MCF 10A (cell line): Measurements from ENCODE around the gene FRMPD4. TPM values are rescaled to one million over a fixed set of nuclear protein-coding genes. Genes with fewer than 3 reads are reported as not detected.

Experiments
- BruUV-seq: library from RNA; stranded (reverse); fragments of 400-500 nt; replicated peaks from 2 replicates; lab custom pipeline; 2021; lab: Mats Ljungman, UMichigan
- CTCF ChIA-PET: fragments of 300-600 bp; sonication (Branson Sonifier 250); formaldehyde crosslinking; extraction: SDS; loops from one replicate; lab custom pipeline; 2021; ENCODE audit warnings: antibody characterized with exemption, inconsistent platforms; lab: Yijun Ruan, JAX
- POLR2A ChIA-PET: fragments of 300-600, 350-650 bp; sonication (Branson Sonifier 250); formaldehyde crosslinking; extraction: SDS; loops from one replicate; lab custom pipeline; 2020; ENCODE audit warnings: antibody characterized with exemption, inconsistent platforms; lab: Yijun Ruan, JAX
- DNase-seq: peaks from one replicate; pipeline ENCODE4 v3.0.0-alpha.2; 2018; ENCODE audit not compliant: unreplicated experiment
- H3K27ac Mint-ChIP-seq: one replicate; pipeline ENCODE4 v1.8.0; 2022; ENCODE audit warnings: mild to moderate bottlenecking, low read depth, mixed read lengths; ENCODE audit not compliant: unreplicated experiment
- H3K27me3 Mint-ChIP-seq: one replicate; pipeline ENCODE4 v1.8.0; 2022; ENCODE audit warnings: mixed read lengths; ENCODE audit not compliant: insufficient read depth, unreplicated experiment
- H3K36me3 Mint-ChIP-seq: one replicate; pipeline ENCODE4 v1.8.0; 2022; ENCODE audit warnings: mild to moderate bottlenecking, moderate library complexity, mixed read lengths; ENCODE audit not compliant: insufficient read depth, unreplicated experiment
- H3K4me1 Mint-ChIP-seq: one replicate; pipeline ENCODE4 v1.8.0; 2022; ENCODE audit warnings: mixed read lengths; ENCODE audit not compliant: insufficient read depth, unreplicated experiment
- H3K4me3 Mint-ChIP-seq: one replicate; pipeline ENCODE4 v1.8.0; 2022; ENCODE audit warnings: mild to moderate bottlenecking, moderate library complexity, mixed read lengths; ENCODE audit not compliant: unreplicated experiment
- H3K9me3 Mint-ChIP-seq: one replicate; pipeline ENCODE4 v1.8.0; 2022; ENCODE audit warnings: mixed read lengths; ENCODE audit not compliant: unreplicated experiment
- intact Hi-C: fragments of 100-400 bp; cut with micrococcal nuclease; formaldehyde crosslinking; loops from 2 replicates; pipeline ENCODE4 v1.14.1; 2022
- total RNA-seq: library from RNA; stranded (reverse); gene quantifications from 2 replicates; pipeline ENCODE4 v1.2.3, GENCODE V29; 2022
- TF ChIP-seq, protein P1 (sequence below): fragments of 200-600 bp; IDR thresholded peaks from one replicate; pipeline ENCODE4 v1.8.0; 2022; ENCODE audit warnings: antibody characterized with exemption, mild to moderate bottlenecking; ENCODE audit not compliant: unreplicated experiment

FRMPD4 gene
- total RNA-seq, 1 experiment from 2014 or later, result not detected

DNA sequence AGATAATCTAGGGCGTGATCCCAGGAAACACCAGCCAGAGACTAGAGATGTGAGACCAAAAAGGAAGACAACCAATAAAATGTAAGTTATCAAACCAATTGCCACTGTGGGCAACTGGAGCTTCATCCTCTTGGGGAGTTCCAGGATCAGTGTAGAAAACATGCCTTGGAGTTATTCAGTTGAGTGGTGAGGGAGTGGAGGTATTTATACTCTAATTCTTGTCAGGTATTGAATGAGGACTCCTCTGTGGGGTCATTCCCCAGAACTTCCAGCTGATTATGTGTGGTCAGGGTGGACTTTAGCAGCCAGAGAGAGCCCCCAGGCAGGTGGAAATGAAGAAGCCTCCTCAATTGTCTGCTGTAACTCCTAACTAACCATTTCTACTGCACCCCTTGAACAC is 509.0 kb downstream of the FRMPD4 start:
- H3K36me3 Mint-ChIP-seq, result peaks cover 4% of the 10 kb centered on the region
- H3K27ac Mint-ChIP-seq, result no peak overlapping the region
- POLR2A ChIA-PET, result no interaction called here
- TF ChIP-seq, protein P1, sequence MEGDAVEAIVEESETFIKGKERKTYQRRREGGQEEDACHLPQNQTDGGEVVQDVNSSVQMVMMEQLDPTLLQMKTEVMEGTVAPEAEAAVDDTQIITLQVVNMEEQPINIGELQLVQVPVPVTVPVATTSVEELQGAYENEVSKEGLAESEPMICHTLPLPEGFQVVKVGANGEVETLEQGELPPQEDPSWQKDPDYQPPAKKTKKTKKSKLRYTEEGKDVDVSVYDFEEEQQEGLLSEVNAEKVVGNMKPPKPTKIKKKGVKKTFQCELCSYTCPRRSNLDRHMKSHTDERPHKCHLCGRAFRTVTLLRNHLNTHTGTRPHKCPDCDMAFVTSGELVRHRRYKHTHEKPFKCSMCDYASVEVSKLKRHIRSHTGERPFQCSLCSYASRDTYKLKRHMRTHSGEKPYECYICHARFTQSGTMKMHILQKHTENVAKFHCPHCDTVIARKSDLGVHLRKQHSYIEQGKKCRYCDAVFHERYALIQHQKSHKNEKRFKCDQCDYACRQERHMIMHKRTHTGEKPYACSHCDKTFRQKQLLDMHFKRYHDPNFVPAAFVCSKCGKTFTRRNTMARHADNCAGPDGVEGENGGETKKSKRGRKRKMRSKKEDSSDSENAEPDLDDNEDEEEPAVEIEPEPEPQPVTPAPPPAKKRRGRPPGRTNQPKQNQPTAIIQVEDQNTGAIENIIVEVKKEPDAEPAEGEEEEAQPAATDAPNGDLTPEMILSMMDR, result no peak
- H3K27me3 Mint-ChIP-seq, result peaks cover 14% of the 10 kb centered on the region
- no peaks in the 10 kb centered on the region for H3K4me1 Mint-ChIP-seq
- CTCF ChIA-PET, result no interaction called here
- DNase-seq, result no peak
- no TSS peak for BruUV-seq
- H3K4me3 Mint-ChIP-seq, result no peak overlapping the region
- no peaks in the 10 kb centered on the region for H3K9me3 Mint-ChIP-seq
- intact Hi-C loops, result no loop called here

DNA sequence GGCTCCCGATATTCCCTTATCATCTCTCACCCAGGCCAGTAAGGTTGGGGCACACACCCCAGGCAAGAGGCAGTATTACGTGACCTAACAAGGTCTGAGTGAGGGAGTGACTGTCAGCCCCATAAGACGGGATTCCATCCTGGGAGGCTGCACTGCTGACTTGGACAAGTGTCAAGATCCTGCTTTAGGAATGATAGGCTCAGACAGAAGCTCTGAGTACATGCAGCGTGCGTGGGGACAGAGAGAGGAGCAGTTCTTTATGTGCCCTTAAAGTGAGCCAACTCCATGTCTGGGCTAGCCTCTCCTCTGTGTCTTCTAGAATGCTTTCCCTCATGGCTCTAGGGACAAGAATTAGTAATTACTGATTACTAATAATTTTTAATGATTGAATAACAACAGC is 510.7 kb downstream of the FRMPD4 start:
- DNase-seq, result no peak
- Mint-ChIP-seq H3K36me3 (peaks cover 4% of the 10 kb centered on the region), H3K27ac (no peak overlapping the region), H3K27me3 (peaks cover 14% of the 10 kb centered on the region), H3K4me1 (no peaks in the 10 kb centered on the region), H3K9me3 (no peaks in the 10 kb centered on the region), H3K4me3 (no peak overlapping the region)
- ChIA-PET CTCF (no interaction called here), POLR2A (no interaction called here)
- TF ChIP-seq, protein P1, result no peak
- no TSS peak for BruUV-seq
- intact Hi-C loops, result no loop called here

DNA sequence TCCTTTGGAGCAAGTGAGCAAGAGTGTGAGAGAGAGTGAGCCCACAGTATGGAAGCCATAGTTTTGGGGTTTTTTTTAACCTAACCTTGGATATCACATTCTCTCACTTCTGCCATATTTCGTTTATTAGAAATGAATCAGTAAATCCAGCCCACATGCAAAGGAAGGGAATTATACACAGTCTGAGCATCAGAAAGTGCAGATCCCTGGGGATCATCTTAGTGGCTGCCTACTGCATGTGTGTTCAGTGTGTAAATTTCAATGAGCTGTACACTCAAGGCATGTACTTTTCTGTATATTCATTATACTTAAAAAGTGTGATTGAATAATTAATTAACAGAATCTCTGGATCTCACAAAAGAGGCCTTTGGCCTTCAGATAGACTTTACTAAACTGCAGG is 519.2 kb downstream of the FRMPD4 start:
- no peak for DNase-seq
- Mint-ChIP-seq H3K4me3 (no peak overlapping the region), H3K9me3 (no peaks in the 10 kb centered on the region), H3K4me1 (no peaks in the 10 kb centered on the region), H3K36me3 (no peaks in the 10 kb centered on the region), H3K27ac (no peak overlapping the region), H3K27me3 (no peaks in the 10 kb centered on the region)
- no TSS peak for BruUV-seq
- TF ChIP-seq, protein P1, result no peak
- intact Hi-C loops, result no loop called here
- CTCF ChIA-PET, result interaction anchor here (0.6 kb wide), 1 partner anchor 1008 kb away, joined by 3 read pairs; no protein-coding TSS in a partner anchor
- POLR2A ChIA-PET, result no interaction called here

DNA sequence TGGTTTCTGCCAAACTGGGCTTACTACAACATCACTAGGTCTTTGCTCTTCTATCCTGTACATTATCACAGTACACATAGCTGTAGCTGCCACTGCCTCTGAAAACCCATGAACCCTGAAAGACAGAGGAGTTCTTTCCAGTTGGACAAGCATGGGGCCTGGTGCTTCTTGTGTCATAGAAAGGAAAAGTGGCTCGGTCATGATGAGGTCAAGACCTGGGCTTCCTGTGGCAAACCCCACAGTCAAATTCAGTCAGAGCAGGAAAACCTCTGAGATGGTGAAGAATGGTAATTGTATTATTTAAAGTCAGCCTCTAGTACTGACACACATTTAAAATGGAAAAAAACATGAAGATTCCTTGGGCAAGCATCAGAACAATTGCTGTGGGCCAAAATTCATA is 519.6 kb downstream of the FRMPD4 start:
- ChIA-PET CTCF (interaction anchor here (1.0 kb wide), 1 partner anchor 44 kb away, joined by 3 read pairs; no protein-coding TSS in a partner anchor), POLR2A (no interaction called here)
- TF ChIP-seq, protein P1, result no peak
- Mint-ChIP-seq H3K36me3 (no peaks in the 10 kb centered on the region), H3K4me1 (no peaks in the 10 kb centered on the region), H3K4me3 (no peak overlapping the region), H3K27me3 (no peaks in the 10 kb centered on the region), H3K9me3 (no peaks in the 10 kb centered on the region), H3K27ac (no peak overlapping the region)
- intact Hi-C loops, result no loop called here
- DNase-seq, result no peak
- no TSS peak for BruUV-seq
